ENCODE measurements around the gene IGFL2.

The IGFL2 gene

GRCh38 chr19:46137915-46138473, 10.0 kb upstream of the IGFL2 start:
- H3K36me3 ChIP-seq (ENCODE audit: control insufficient read depth in 1 of 2, insufficient read depth in 2 of 2, low read depth in 1 of 2, low read length in 2 of 2), result no peaks in the 10 kb centered on the region
- H2BK120ac ChIP-seq (ENCODE audit: low read depth, low read length), result no peak overlapping the region
- no peaks in the 10 kb centered on the region for H3K79me1 ChIP-seq (replicated peaks; ENCODE audit: low read length, poor library complexity, severe bottlenecking)
- no peak overlapping the region for H3K23ac ChIP-seq (ENCODE audit: low read length in 2 of 2)
- no peak overlapping the region for H3K4me2 ChIP-seq (ENCODE audit: low read length, poor library complexity, severe bottlenecking)
- no peak overlapping the region for H4K8ac ChIP-seq (ENCODE audit: low read length)
- H3K4ac ChIP-seq (ENCODE audit: low read depth in 1 of 2, low read length in 2 of 2), result no peak overlapping the region
- peak overlapping the region in 1 of 2 experiments; percentile 0 for H3K18ac ChIP-seq (ENCODE audit: low read depth in 1 of 2, low read length in 2 of 2)
- no peak overlapping the region for H3K9ac ChIP-seq (ENCODE audit: low read length)
- no peak overlapping the region for H4K91ac ChIP-seq (ENCODE audit: low read length)
- no peak overlapping the region for H3K27ac ChIP-seq (ENCODE audit: low read length, poor library complexity, severe bottlenecking)
- no peak overlapping the region for H2BK5ac ChIP-seq (ENCODE audit: low read depth, low read length, poor library complexity, severe bottlenecking)
- peaks cover 2% of the 10 kb centered on the region for H3K4me1 ChIP-seq (ENCODE audit: control insufficient read depth, insufficient read depth, low read depth, low read length)
- H2BK15ac ChIP-seq (ENCODE audit: low read depth, poor library complexity, severe bottlenecking), result no peak overlapping the region
- DNase-seq, result no peak
- H2BK12ac ChIP-seq (ENCODE audit: low read length in 2 of 2), result no peak overlapping the region
- no peak overlapping the region for H3K14ac ChIP-seq (ENCODE audit: low read length in 2 of 2)
- peaks cover 0 to 14% of the 10 kb centered on the region in 2 experiments for H3K27me3 ChIP-seq (ENCODE audit: control insufficient read depth in 1 of 2, insufficient read depth in 1 of 2, low read length in 2 of 2)
- no peak overlapping the region for H2AFZ ChIP-seq (ENCODE audit: low read depth, low read length)
- no peak overlapping the region for H3K4me3 ChIP-seq (ENCODE audit: insufficient read depth in 1 of 2, low read depth in 1 of 2, low read length in 2 of 2)
- 81% methylated on average over 4 of the region's 4 CpGs for WGBS
- peak overlapping the region; percentile 16 for H2AK5ac ChIP-seq (ENCODE audit: low read length, severe bottlenecking)
- no peaks in the 10 kb centered on the region for H3K9me3 ChIP-seq (ENCODE audit: control insufficient read depth, low read length)

GRCh38 chr19:46141421-46141820, 6.6 kb upstream of the IGFL2 start:
- H3K4me2 ChIP-seq (ENCODE audit: low read length, poor library complexity, severe bottlenecking), result no peak overlapping the region
- no peaks in the 10 kb centered on the region for H3K4me1 ChIP-seq (ENCODE audit: control insufficient read depth, insufficient read depth, low read depth, low read length)
- H2AK5ac ChIP-seq (ENCODE audit: low read length, severe bottlenecking), result no peak overlapping the region
- no peak overlapping the region for H2AFZ ChIP-seq (ENCODE audit: low read depth, low read length)
- no peak for DNase-seq
- no peak overlapping the region for H3K4ac ChIP-seq (ENCODE audit: low read depth in 1 of 2, low read length in 2 of 2)
- no peak overlapping the region for H3K9ac ChIP-seq (ENCODE audit: low read length)
- H2BK120ac ChIP-seq (ENCODE audit: low read depth, low read length), result no peak overlapping the region
- H2BK5ac ChIP-seq (ENCODE audit: low read depth, low read length, poor library complexity, severe bottlenecking), result no peak overlapping the region
- no peaks in the 10 kb centered on the region for H3K9me3 ChIP-seq (ENCODE audit: control insufficient read depth, low read length)
- no peaks in the 10 kb centered on the region for H3K79me1 ChIP-seq (replicated peaks; ENCODE audit: low read length, poor library complexity, severe bottlenecking)
- H3K27me3 ChIP-seq (ENCODE audit: control insufficient read depth in 1 of 2, insufficient read depth in 1 of 2, low read length in 2 of 2), result peaks cover 0 to 25% of the 10 kb centered on the region in 2 experiments
- WGBS, result 70% methylated on average over 1 of the region's 1 CpG
- H3K4me3 ChIP-seq (ENCODE audit: insufficient read depth in 1 of 2, low read depth in 1 of 2, low read length in 2 of 2), result no peak overlapping the region
- no peak overlapping the region for H4K8ac ChIP-seq (ENCODE audit: low read length)
- no peak overlapping the region for H2BK15ac ChIP-seq (ENCODE audit: low read depth, poor library complexity, severe bottlenecking)
- no peak overlapping the region for H2BK12ac ChIP-seq (ENCODE audit: low read length in 2 of 2)
- H3K14ac ChIP-seq (ENCODE audit: low read length in 2 of 2), result no peak overlapping the region
- no peak overlapping the region for H3K18ac ChIP-seq (ENCODE audit: low read depth in 1 of 2, low read length in 2 of 2)
- no peaks in the 10 kb centered on the region for H3K36me3 ChIP-seq (ENCODE audit: control insufficient read depth in 1 of 2, insufficient read depth in 2 of 2, low read depth in 1 of 2, low read length in 2 of 2)
- no peak overlapping the region for H3K27ac ChIP-seq (ENCODE audit: low read length, poor library complexity, severe bottlenecking)
- no peak overlapping the region for H3K23ac ChIP-seq (ENCODE audit: low read length in 2 of 2)
- H4K91ac ChIP-seq (ENCODE audit: low read length), result no peak overlapping the region

GRCh38 chr19:46142294-46142693, 5.7 kb upstream of the IGFL2 start:
- Histone ChIP-seq H2AFZ (ENCODE audit: low read depth, low read length) (no peak overlapping the region), H3K4me1 (ENCODE audit: control insufficient read depth, insufficient read depth, low read depth, low read length) (no peaks in the 10 kb centered on the region), H3K27ac (ENCODE audit: low read length, poor library complexity, severe bottlenecking) (no peak overlapping the region), H3K79me1 (replicated peaks; ENCODE audit: low read length, poor library complexity, severe bottlenecking) (no peaks in the 10 kb centered on the region), H2AK5ac (ENCODE audit: low read length, severe bottlenecking) (no peak overlapping the region), H2BK15ac (ENCODE audit: low read depth, poor library complexity, severe bottlenecking) (no peak overlapping the region), H3K4me2 (ENCODE audit: low read length, poor library complexity, severe bottlenecking) (no peak overlapping the region), H3K9ac (ENCODE audit: low read length) (no peak overlapping the region), H2BK120ac (ENCODE audit: low read depth, low read length) (no peak overlapping the region), H4K91ac (ENCODE audit: low read length) (no peak overlapping the region), H3K14ac (ENCODE audit: low read length in 2 of 2) (no peak overlapping the region), H3K27me3 (ENCODE audit: control insufficient read depth in 1 of 2, insufficient read depth in 1 of 2, low read length in 2 of 2) (peaks cover 6 to 34% of the 10 kb centered on the region in 2 experiments), H3K23ac (ENCODE audit: low read length in 2 of 2) (no peak overlapping the region), H4K8ac (ENCODE audit: low read length) (no peak overlapping the region), H3K36me3 (ENCODE audit: control insufficient read depth in 1 of 2, insufficient read depth in 2 of 2, low read depth in 1 of 2, low read length in 2 of 2) (no peaks in the 10 kb centered on the region), H2BK5ac (ENCODE audit: low read depth, low read length, poor library complexity, severe bottlenecking) (no peak overlapping the region), H3K18ac (ENCODE audit: low read depth in 1 of 2, low read length in 2 of 2) (no peak overlapping the region), H3K4ac (ENCODE audit: low read depth in 1 of 2, low read length in 2 of 2) (no peak overlapping the region), H3K4me3 (ENCODE audit: insufficient read depth in 1 of 2, low read depth in 1 of 2, low read length in 2 of 2) (no peak overlapping the region), H2BK12ac (ENCODE audit: low read length in 2 of 2) (no peak overlapping the region), H3K9me3 (ENCODE audit: control insufficient read depth, low read length) (no peaks in the 10 kb centered on the region)
- 50% methylated on average over 1 of the region's 4 CpGs for WGBS
- DNase-seq, result no peak

DNA sequence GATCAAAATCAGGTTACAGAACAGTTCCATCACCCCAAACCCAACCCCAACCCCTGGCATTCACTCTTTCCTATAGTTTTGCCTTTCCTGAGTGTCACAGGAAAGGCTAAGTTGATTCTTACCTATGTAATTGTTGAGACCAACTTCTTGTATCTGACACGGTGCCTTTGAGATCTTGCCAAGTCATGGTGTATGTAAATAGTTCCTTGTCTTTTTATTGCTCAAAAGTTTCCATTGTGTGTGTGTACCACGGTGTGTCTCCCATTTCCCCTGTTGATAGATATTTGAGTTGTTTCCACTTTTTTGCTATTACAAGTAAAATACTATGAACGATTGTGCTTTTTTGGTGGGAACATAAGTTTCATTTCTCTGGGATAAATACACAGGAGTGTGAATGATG, 3.3 kb upstream of the IGFL2 start:
- H3K9me3 ChIP-seq (ENCODE audit: control insufficient read depth, low read length), result no peaks in the 10 kb centered on the region
- peaks cover 22 to 53% of the 10 kb centered on the region in 2 experiments for H3K27me3 ChIP-seq (ENCODE audit: control insufficient read depth in 1 of 2, insufficient read depth in 1 of 2, low read length in 2 of 2)
- WGBS, result 85% methylated on average over 3 of the region's 3 CpGs
- no peak overlapping the region for H3K9ac ChIP-seq (ENCODE audit: low read length)
- H2BK120ac ChIP-seq (ENCODE audit: low read depth, low read length), result no peak overlapping the region
- no peaks in the 10 kb centered on the region for H3K36me3 ChIP-seq (ENCODE audit: control insufficient read depth in 1 of 2, insufficient read depth in 2 of 2, low read depth in 1 of 2, low read length in 2 of 2)
- no peak overlapping the region for H3K23ac ChIP-seq (ENCODE audit: low read length in 2 of 2)
- H2BK15ac ChIP-seq (ENCODE audit: low read depth, poor library complexity, severe bottlenecking), result no peak overlapping the region
- H3K79me1 ChIP-seq (replicated peaks; ENCODE audit: low read length, poor library complexity, severe bottlenecking), result no peaks in the 10 kb centered on the region
- no peak overlapping the region for H3K4ac ChIP-seq (ENCODE audit: low read depth in 1 of 2, low read length in 2 of 2)
- no peak overlapping the region for H4K8ac ChIP-seq (ENCODE audit: low read length)
- H3K27ac ChIP-seq (ENCODE audit: low read length, poor library complexity, severe bottlenecking), result no peak overlapping the region
- no peak overlapping the region for H2AK5ac ChIP-seq (ENCODE audit: low read length, severe bottlenecking)
- DNase-seq, result no peak
- no peaks in the 10 kb centered on the region for H3K4me1 ChIP-seq (ENCODE audit: control insufficient read depth, insufficient read depth, low read depth, low read length)
- no peak overlapping the region for H3K14ac ChIP-seq (ENCODE audit: low read length in 2 of 2)
- no peak overlapping the region for H2BK5ac ChIP-seq (ENCODE audit: low read depth, low read length, poor library complexity, severe bottlenecking)
- no peak overlapping the region for H2AFZ ChIP-seq (ENCODE audit: low read depth, low read length)
- H3K4me2 ChIP-seq (ENCODE audit: low read length, poor library complexity, severe bottlenecking), result no peak overlapping the region
- H4K91ac ChIP-seq (ENCODE audit: low read length), result no peak overlapping the region
- no peak overlapping the region for H3K4me3 ChIP-seq (ENCODE audit: insufficient read depth in 1 of 2, low read depth in 1 of 2, low read length in 2 of 2)
- H3K18ac ChIP-seq (ENCODE audit: low read depth in 1 of 2, low read length in 2 of 2), result no peak overlapping the region
- no peak overlapping the region for H2BK12ac ChIP-seq (ENCODE audit: low read length in 2 of 2)

Data from mesenchymal stem cell (in vitro differentiated cells and primary cell).